ENCODE data around the gene RUNX1. TPM values are rescaled to one million over a fixed set of nuclear protein-coding genes. Genes with fewer than 3 reads are reported as not detected.

Gene RUNX1
- total and polyA plus RNA-seq, 2 of the 13 experiments (the other 11 are each of a cell fraction or from before 2014, with no cell fraction given), result 5.4 to 6.4 TPM

DNA sequence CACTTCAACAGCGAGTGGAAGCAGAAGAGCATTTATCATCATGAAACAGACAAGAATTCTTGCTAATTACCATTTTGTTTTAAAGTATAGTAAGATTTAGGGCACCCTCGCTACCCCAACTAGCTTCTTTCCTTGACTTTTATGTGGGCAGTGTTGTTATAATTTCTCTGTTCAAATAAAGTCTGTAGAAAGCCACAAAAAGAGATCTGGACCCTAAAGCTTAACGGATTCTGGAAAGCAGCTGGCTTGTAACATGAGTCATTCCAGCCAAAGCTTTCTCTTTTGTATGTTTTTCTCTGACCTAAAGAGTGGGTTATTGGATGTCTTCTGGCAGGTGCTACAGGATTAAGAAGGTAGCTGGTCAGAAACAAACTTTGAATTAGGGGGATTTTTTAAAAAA lies 37.4 kb downstream of the RUNX1 start (continued):
- TF ChIP-seq SMAD1 (CRISPR knock-in tag; IDR thresholded peaks at IDR 0.05; ENCODE audit: borderline replicate concordance, low read depth), result no peak
- no peak for TF ChIP-seq ZNF34 (CRISPR knock-in tag; IDR thresholded peaks at IDR 0.05; ENCODE audit: borderline replicate concordance)
- TF ChIP-seq WIZ (CRISPR knock-in tag; IDR thresholded peaks at IDR 0.05), result no peak
- TF ChIP-seq HOXA7 (CRISPR knock-in tag; IDR thresholded peaks at IDR 0.05), result no peak
- TF ChIP-seq, protein P1, sequence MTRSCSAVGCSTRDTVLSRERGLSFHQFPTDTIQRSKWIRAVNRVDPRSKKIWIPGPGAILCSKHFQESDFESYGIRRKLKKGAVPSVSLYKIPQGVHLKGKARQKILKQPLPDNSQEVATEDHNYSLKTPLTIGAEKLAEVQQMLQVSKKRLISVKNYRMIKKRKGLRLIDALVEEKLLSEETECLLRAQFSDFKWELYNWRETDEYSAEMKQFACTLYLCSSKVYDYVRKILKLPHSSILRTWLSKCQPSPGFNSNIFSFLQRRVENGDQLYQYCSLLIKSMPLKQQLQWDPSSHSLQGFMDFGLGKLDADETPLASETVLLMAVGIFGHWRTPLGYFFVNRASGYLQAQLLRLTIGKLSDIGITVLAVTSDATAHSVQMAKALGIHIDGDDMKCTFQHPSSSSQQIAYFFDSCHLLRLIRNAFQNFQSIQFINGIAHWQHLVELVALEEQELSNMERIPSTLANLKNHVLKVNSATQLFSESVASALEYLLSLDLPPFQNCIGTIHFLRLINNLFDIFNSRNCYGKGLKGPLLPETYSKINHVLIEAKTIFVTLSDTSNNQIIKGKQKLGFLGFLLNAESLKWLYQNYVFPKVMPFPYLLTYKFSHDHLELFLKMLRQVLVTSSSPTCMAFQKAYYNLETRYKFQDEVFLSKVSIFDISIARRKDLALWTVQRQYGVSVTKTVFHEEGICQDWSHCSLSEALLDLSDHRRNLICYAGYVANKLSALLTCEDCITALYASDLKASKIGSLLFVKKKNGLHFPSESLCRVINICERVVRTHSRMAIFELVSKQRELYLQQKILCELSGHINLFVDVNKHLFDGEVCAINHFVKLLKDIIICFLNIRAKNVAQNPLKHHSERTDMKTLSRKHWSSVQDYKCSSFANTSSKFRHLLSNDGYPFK (CRISPR knock-in tag; IDR thresholded peaks at IDR 0.05; ENCODE audit: borderline replicate concordance), result no peak
- TF ChIP-seq, protein P2, sequence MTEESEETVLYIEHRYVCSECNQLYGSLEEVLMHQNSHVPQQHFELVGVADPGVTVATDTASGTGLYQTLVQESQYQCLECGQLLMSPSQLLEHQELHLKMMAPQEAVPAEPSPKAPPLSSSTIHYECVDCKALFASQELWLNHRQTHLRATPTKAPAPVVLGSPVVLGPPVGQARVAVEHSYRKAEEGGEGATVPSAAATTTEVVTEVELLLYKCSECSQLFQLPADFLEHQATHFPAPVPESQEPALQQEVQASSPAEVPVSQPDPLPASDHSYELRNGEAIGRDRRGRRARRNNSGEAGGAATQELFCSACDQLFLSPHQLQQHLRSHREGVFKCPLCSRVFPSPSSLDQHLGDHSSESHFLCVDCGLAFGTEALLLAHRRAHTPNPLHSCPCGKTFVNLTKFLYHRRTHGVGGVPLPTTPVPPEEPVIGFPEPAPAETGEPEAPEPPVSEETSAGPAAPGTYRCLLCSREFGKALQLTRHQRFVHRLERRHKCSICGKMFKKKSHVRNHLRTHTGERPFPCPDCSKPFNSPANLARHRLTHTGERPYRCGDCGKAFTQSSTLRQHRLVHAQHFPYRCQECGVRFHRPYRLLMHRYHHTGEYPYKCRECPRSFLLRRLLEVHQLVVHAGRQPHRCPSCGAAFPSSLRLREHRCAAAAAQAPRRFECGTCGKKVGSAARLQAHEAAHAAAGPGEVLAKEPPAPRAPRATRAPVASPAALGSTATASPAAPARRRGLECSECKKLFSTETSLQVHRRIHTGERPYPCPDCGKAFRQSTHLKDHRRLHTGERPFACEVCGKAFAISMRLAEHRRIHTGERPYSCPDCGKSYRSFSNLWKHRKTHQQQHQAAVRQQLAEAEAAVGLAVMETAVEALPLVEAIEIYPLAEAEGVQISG (CRISPR knock-in tag; IDR thresholded peaks at IDR 0.05), result no peak
- no peak for TF ChIP-seq ZNF768 (CRISPR knock-in tag; IDR thresholded peaks at IDR 0.05)
- TF ChIP-seq, protein P3, sequence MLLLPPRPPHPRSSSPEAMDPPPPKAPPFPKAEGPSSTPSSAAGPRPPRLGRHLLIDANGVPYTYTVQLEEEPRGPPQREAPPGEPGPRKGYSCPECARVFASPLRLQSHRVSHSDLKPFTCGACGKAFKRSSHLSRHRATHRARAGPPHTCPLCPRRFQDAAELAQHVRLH (CRISPR knock-in tag; IDR thresholded peaks at IDR 0.05; ENCODE audit: borderline replicate concordance, low read depth), result no peak
- no peak for TF ChIP-seq ETV5 (CRISPR knock-in tag; IDR thresholded peaks at IDR 0.05; ENCODE audit: borderline replicate concordance)
- no peak for TF ChIP-seq PCBP2 (optimal IDR thresholded peaks at IDR 0.05; ENCODE audit: low read depth, low read length, poor library complexity, severe bottlenecking)
- no peak for TF ChIP-seq ZNF44 (CRISPR knock-in tag; IDR thresholded peaks at IDR 0.05)
- TF ChIP-seq ZNF331 (CRISPR knock-in tag; IDR thresholded peaks at IDR 0.05), result no peak
- no peak for TF ChIP-seq FOXK2 (IDR thresholded peaks at IDR 0.05)
- TF ChIP-seq ASH2L (IDR thresholded peaks at IDR 0.05; ENCODE audit: insufficient read length, low read depth, low read length), result no peak

All from HepG2 (cell line).